CD4-positive, alpha-beta T cell treated with Interleukin-15 for 4 hours (primary cell): ENCODE results near the gene IL25.
"Not testable (repeated sequence)": the region's sequence is repeated elsewhere in the genome, so short reads cannot be mapped to it uniquely, and the experiment has no call there.

ENCODE experiments used
- DNase-seq: peaks from one replicate; pipeline ENCODE4 v3.0.0-alpha.2; 2020; ENCODE audit warnings: low spot score

The IL25 gene

DNA sequence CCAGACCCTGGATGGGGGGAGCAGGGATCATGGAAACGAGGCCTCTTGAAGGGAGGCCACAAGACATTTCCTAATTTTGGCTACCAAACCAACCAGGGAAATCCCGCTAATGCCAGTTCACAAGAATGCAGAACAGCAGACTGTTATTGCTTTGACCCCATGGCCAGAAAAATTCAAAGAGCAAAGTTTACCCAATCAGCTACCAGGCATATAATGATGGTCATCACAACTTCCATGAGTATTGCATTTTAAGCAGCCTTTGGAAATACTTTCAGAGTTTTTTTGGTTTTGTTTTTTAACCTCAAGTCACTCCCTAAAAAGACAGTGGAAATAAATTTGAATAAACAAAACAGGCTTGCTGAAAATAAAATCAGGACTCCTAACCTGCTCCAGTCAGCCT, at the start of gene IL25:
IL25 (plus strand) TSS at position 301 of the 400 bp plus-strand sequence.
- DNase-seq, result no peak

DNA sequence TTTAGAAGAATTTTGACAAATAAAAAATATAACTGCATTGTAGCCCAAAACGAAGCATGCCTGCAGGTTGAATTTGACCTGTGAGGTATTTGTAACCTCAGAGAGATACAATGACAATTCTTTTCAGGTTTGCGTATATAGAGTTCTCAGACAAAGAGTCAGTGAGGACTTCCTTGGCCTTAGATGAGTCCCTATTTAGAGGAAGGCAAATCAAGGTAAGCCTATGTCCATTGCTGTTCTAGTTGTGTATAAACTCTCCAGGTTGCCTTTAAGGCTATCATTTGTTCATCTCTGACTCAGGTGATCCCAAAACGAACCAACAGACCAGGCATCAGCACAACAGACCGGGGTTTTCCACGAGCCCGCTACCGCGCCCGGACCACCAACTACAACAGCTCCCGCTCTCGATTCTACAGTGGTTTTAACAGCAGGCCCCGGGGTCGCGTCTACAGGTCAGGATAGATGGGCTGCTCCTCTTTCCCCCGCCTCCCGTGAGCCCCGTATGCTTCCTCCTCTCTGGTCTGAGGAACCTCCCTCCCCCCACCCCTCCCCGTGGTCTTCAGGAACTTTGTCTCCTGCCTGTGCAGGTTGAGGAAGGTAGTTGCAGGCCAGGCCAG, 48.7 kb upstream of the IL25 start:
- no peak for DNase-seq

DNA sequence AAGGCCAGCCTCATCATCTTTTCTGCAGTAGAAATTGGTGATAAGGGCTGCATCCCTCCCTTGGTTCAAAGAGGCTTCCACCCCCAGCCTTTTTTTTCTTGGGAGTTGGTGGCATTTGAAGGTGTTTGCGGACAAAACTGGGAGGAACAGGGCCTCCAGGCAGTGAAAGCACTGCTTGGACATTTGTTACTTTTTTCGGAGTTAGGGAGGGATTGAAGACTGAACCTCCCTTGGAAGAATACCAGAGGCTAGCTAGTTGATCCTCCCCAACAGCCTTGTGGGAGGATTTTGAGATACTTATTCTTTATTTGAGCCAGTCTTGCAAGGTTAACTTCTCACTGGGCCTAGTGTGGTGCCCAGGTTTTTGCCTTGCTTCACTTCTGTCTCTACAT, 48.2 kb upstream of the IL25 start:
- DNase-seq, result no peak

DNA sequence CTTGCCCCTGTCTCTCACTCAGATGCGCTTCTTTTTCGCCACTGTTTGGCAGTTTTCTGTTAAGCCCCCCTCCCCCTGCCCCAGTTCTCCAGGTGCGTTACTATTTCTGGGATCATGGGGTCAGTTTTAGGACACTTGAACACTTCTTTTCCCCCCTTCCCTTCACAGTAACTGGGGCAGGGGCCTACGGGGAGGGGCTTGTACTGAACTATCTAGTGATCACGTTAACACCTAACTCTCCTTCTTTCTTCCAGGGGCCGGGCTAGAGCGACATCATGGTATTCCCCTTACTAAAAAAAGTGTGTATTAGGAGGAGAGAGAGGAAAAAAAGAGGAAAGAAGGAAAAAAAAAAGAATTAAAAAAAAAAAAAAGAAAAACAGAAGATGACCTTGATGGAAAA, 47.6 kb upstream of the IL25 start:
- DNase-seq, result no peak

DNA sequence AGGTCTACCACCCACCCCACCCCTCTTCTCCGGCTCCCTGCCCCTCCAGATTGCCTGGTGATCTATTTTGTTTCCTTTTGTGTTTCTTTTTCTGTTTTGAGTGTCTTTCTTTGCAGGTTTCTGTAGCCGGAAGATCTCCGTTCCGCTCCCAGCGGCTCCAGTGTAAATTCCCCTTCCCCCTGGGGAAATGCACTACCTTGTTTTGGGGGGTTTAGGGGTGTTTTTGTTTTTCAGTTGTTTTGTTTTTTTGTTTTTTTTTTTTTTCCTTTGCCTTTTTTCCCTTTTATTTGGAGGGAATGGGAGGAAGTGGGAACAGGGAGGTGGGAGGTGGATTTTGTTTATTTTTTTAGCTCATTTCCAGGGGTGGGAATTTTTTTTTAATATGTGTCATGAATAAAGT, 46.9 kb upstream of the IL25 start:
- DNase-seq, result not testable (repeated sequence)

DNA sequence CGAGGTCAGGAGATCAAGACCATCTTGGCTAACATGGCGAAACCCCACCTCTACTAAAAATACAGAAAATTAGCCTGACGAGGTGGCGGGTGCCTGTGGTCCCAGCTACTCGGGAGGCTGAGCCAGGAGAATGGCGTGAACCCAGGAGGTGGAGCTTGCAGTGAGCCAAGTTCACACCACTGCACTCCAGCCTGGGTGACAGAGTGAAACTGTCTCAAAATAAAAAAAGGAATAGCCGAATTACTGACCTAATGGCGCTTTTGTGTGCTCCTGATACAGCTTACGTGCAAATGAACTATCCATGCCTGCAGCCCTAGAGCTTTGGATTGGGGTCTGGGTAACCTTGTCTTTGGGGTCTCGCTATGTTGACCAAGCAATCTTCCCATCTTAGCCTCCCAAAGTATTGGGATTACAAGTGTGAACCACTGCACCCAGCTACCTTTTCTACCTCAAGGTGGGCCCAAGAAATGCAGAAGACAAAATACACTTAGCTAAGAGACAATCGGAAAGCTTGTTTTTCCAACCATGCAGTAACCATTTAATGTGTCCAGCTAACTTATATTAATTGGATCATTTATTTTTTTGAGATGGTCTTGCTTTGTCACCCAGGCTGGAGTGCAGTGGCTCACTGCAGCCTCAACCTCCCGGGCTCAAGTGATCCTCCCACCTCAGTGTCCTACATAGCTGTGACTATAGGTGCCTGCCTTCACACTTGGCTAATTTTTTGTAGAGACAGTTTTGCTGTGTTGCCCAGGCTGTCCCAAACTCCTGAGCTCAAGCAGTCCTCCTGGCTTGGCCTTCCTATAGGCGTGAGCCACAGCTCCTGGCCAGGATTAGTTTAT, 45.9 kb upstream of the IL25 start:
- no peak for DNase-seq

DNA sequence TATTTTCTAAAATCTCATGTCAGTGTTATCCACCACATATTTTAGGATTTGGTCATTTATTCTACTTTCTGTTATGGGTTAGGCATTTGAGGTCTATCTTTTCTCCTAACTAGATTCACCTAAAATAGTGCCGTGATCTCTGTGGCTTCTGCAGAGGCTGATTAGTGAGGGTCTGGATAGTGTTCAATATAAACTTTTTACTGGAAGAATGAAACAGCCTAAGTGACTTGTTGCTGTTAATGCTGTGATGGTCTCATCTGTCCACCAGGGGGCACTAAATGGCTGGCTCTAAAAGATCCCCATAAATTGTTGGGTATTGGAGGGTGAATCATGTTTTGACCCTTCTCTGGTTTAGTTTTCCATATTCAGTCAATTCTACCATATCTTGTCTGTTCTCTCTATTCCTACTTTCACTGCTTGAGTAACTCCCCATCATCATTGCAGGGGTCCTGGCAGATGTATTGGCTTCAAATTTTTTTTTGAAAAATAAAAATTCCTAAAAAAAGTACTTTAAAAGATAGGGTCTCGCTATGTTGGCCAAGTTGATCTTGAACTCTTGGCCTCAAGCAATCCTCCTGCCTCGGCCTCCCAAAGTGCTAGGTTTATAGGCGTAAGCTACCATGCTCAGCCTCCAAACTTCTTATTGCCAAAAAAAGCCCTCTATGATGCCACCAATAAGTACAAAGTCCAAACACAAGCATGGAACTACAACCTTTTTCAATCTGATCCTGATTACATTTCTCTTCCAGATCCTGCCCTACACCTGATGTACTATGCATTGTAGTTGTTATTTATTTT, 44.5 kb upstream of the IL25 start:
- peak; percentile 76 for DNase-seq

DNA sequence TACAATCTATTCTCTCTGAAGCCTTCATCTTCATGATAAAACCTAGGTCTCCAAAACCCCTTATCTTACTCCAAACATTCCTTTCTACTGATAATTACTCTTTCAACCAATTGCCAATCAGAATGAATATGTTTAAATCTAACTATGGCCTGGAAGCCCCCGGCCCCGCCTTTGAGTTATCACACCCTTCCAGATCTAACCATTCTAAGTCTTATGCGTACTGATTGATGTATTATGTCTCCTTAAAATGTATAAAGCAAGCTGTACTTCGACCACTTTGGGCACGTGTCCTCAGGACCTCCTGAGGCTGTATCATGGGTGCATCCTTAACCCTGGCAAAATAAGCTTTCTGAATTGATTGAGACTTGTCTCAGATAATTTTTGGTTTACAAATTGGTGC, 37.0 kb upstream of the IL25 start:
- DNase-seq, result no peak

DNA sequence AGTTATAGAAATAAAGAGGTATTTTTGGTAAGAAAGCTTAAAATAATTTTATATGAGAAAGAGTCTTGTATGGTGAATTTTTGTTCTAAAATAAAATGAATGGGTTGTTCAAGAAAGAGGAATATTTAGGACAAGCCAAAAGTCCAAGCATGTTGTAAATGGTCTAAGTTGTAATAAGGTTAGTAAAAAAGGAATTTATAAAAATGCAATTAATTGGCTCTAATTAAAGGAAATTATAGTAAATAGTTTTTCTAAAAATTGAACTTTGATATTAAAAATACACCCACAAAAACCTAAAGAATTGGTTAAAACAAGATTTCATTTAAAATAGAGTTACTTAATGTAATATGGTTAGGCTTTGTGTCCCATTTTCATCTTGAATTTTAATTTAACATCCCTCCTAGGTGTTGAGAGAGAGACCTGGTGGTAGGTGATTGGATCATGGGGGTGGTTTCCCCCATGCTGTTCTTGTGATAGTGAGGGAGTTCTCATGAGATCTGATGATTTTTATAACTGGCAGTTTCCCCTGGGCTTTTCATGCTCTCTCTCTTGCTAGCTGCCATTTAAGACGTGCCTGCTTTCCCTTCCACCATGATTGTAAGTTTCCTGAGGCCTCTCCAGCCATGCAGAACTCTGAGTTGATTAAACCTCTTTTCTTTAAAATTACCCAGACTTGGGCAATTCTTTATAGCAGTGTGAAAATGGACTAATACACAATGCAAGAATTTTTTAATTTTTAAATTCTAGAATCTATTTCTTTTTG, 32.9 kb upstream of the IL25 start:
- no peak for DNase-seq

DNA sequence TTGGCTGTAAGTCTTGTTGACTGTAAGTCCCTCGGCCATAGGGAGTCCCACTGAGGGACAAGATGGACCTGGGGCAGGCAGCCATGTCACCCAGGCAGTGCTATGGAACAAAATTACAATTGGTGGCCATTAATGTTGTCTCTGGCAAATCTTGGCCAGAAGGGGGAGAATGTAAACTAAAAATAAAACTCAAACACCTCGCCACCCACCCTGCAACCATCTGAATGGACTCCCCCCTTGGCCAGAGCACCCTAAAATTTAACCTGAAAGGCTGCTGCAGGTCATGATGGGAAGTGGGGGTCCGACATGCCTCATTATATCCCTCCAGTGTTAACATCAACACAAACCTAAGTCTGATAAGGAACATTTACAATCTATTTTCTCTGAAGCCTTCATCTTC, 28.1 kb upstream of the IL25 start:
- no peak for DNase-seq

DNA sequence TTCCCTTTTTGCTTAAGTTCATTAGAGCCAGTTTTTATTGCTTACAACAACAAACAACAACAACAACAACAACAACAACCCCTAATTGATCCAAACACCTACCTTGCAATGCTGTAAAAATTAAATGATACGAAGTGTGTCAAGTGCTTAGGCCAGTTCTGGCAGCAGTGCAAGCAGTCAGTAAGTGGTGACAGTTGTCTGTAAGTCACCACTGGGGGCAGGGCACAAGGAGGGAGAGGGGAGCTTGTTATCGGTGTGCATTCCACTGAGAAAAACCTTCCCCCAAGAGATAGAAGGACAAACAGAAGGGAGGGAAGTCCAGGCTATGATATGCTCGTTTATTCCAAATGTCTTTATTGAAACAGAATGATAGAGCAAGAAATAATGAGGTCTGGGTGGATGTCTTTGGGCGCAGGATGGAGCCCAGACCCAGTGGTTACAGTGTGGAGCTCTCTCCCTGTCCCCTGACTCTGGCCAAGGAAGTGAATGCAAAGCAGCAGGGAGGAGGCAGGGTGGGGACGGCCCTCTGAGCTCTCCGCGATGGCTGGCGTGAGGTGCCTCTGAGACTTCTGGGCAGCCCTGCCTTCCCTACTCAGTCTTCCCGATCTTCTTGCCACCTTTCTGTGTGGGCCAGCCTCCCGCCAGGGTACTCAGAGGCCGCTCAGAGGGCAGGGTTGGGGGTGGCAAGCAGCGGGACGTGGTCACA, 26.5 kb upstream of the IL25 start:
- DNase-seq, result no peak

DNA sequence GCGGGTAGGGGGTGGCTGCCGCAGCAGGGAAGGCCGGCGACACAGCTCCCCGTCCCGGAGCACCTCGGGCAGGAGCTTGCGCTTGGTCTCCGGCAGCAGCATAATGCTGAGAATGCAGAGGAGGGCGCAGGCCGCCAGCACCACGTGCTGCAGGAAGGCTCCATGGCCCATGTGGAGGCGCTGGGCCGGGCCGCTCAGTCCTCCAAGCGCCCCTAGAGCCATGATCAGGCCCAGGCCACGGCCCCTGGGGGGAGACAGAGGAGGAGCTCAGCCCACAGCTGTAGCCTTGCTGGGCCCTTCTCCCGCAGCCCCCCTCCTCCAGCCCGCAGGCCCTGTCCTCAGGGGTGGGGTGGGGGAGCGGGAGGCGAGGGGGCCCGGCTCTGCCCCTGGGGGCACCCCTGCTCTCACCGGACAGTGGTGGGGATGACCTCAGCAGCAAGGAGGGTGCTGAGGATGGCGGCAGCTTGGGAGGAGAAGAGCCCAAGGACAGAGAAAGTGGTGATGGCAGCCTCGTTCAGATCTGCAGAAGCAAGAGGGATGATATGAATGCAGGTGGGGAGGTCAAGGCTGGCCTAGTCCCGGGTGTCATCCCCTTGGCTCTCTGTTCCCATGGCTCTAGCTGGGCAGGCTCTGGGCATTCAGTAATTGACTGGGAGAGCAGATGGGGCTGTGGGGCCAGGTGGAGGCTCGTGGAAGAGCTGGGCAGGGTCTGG, 25.8 kb upstream of the IL25 start:
- DNase-seq, result no peak

DNA sequence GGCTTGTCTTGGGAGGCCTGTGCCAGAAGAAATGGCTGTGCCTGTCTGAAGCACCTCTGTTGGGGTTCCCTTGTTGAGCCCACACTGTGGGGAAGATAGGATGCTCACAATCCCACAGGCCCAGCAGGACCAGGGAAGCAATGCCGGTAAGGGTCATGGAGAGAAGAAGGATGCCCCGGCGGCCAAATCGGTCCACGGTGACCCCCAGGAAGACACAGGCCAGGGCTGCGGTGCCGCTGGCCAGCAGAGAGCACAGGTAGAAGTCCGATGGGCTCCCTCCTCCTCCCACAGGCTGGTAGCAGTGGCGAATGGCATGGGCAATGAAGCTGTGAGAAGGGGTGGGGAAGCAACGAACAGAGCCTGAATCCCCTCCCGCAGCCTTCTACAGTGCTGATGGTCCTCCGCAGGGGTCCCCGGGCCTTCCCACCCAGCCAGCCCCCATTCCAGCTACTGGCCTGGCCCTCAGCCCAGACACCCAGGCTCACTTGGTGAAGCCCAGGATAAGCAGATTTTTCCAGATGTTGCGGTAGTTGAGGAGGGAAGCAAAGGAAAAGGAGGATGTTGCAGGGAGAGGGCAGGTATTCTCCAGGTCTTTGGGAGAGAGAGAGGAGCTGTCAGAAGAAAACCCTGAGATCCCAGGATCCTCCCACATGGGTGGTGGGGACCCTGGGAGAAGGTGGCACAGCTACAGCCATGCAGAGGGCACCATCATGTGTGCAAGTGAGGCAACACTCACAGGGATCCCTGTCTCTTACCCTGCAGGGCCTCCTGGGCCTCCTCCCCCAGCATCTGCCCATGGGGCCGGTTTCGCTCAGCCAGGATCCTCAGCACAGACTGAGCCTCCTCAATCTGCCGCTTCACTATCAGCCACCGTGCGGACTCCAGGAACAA, 25.0 kb upstream of the IL25 start:
- no peak for DNase-seq

DNA sequence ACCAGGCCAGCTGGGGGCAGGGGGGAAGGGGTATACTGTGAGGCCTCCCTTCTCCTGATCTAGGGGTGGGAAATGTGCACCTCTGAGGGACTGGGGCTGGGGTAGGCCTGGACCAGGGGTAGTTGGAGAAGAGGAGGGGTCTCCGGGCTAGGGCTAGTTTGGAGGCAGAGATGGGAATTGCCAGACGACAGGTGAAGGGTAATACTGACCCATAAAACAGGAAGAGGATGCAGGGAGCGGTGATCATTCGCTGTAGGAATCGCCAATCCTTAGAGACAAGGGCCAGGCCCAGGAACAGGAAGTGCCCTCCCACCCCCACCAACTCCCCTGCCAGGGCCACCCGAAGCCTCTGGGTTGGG, 24.3 kb upstream of the IL25 start:
- no peak for DNase-seq

DNA sequence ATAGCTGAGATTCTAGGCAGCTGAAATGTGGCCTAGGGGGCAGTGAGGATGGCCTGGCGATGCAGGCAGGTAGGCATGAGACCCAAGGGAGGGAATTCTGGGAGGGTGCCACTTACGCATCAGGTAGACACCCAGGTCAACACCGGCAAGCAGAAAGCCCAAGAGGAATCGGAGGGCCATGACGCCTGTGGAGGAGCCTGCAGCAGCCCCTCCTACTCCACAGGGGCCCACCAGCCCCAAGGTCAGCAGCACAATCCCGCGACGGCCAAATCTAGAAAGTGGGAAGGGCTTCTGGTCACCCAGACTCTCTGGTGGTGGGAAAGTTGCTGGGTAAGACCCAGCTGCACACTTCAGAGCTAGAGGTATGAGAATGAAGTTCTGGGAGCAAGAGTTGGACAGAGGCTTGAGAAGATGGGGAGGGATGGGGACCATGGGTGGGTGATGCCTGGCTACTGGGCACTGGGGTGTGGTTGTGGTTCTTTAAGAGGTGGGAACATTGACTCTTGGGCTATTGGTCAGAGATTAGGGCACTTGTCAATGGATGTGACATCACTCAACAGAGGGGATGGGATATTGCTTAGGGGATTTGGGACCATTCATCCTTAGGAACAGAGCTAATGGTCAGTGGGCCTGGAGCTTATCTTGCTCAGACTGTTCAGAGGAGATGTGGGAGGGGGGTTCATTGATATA, 23.3 kb upstream of the IL25 start:
- no peak for DNase-seq

DNA sequence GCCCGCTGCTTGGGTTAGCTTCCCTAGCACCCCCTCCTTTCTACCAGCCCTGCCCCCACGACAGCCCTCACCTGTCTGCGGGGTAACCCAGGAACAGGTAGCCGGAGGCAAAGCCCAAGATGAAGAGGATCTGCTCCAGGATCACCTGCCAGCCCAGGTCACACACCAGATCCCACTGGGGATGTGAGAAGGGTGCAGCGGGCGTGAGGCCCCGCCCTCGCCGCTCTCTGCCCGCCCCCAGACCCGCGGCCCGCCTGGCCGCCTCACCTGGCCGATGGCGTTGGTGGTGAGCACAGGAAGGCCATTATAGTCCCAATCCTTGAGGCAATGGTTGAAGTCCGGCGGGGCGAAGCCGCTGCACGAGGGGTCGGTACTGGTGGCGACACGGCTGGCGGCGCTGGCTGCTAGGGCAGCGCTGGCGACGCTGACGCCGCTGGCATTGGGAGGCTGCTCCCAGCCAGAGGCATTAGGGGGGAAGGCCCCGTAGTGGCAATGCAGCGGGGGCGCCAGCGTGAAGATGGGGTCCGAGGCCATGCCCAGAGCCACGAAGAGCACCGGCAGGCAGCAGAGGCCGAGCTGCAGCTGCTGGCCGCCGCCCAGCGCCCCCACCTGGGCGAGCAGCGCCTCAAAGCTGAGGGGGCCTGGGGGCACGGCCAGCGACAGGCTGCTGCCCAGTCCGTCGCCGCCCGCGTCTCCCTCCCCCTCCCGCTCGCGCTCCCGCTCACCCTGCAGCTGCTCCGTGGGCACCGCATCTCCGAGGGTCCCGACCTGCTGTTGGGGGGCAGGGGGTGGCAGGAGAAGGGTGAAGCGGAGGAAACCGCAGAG, 20.7 kb upstream of the IL25 start:
- no peak for DNase-seq

DNA sequence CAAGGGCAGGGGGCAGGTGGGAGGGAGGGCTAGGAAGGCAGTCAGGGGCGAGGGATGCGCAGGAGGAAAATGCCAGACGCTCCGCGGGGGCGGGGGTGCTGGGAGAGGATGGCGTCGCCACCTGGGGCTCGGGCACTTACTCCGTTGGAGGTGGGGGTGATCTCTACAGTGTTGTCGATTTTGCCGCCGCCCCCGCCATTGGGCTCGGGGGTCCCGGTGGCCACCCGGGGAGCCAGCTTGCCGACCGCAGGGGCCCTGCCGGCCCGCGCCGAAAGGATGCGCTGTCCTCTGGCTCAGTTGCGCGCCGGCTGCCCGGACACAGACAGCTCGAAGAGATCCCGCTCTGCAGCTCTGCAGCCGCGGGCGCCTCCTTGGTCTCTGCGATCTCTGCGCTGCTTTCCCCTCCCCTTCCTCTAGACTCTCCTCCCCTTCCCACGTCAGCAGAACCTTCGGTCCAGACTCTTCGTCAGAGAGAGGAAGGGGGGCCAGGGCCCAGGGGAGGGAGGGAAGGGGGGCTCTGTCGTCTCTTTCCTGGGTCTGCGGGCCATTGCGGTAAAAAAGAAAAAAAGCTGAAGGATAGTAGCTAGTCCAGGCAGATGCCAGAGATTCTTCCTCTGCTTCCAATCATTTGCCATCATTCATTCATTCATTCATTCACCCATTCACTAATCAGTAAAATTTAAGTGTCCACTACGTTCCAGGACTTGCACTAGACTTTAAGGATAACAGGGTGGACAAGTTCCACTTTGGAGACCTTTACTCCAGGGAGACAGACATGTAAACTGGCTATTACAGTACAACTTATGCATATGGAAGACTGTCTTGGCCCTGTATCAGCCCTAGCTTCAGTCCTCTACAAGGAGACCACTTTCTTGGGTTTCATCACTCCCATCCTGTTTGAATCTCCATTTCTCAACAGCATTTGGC, 19.8 kb upstream of the IL25 start, which contains the start of gene SLC22A17:
SLC22A17 (minus strand) TSS at position 382 of the 927 bp plus-strand sequence.
- DNase-seq, result peak; percentile 37
